Transverse colon (tissue), 4 donors: ENCODE data around the gene UGT1A5.

Experiments
- CTCF ChIP-seq, 5 experiments: fragments of 200-600 bp in 3 of 5; fragments of 450-650 bp in 2 of 5; sonication (generic) in 3 of 5; IDR thresholded peaks; 1 replicate in 2 of 5; 2 replicates in 3 of 5; pipeline ENCODE4 v1.5.1; 2016 to 2017; ENCODE audit warnings: antibody characterized with exemption in 5 of 5, inconsistent platforms in 3 of 5, mild to moderate bottlenecking in 2 of 5, moderate library complexity in 1 of 5
- POLR2A ChIP-seq: fragments of 450-650 bp; IDR thresholded peaks from one replicate; pipeline ENCODE4 v1.6.1; 2016; ENCODE audit warnings: antibody characterized with exemption, mild to moderate bottlenecking, moderate library complexity
- POLR2AphosphoS5 ChIP-seq, 3 donors: sonication (generic); formaldehyde crosslinking; IDR thresholded peaks; one replicate each; pipeline ENCODE4 v1.6.1; 2016; ENCODE audit warnings: antibody characterized with exemption in 3 of 3

DNA sequence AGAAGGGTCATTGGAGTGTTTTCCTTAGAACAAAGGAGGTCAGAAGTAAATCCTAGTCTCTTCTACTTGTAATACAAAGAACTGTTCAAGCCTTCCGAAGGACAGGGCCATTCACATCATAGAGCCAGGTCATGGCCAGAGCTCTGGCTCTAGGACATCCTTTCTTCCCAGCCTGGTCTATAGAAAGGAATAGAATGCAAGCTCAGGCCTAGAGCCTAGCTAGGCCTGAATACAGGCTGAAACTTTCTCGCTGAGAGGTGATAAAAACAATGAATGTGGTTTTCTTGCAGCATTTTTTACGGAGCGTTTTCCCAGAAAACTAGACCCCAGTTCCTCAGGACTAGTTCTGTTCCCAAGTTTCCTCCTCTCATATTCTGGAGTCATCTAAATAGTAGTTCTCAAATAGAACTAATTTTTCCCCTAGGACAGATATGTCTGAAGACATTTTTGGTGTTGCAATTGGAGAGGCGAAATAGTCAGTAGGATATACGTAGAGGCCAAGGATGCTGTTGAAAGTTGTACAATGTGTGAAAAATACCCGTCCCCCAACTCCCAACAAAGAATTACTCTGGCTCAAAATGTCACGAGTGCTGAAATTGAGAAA, 13.2 kb upstream of the UGT1A5 start:
- TF ChIP-seq POLR2A (no peak), POLR2AphosphoS5 (IDR thresholded peaks at IDR 0.05) (no peak), CTCF (IDR thresholded peaks at IDR 0.05) (no peak)
